LNCaP clone FGC (cell line): ENCODE measurements around the gene MYMK.

Experiments used
- DNase-seq: peaks from one replicate; pipeline ENCODE4 v3.0.0-alpha.2; 2011; ENCODE audit warnings: low read depth
- H3K4me3 ChIP-seq: 2 replicates; pipeline ENCODE4 v1.5.1; 2011; ENCODE audit warnings: mild to moderate bottlenecking, low read depth, low read length, control low read depth
- CTCF ChIP-seq: IDR thresholded peaks from 2 replicates; pipeline ENCODE4 v1.5.1; 2012; ENCODE audit warnings: mild to moderate bottlenecking; ENCODE audit not compliant: control insufficient read depth, insufficient read depth; ENCODE audit errors: extremely low read depth

Gene MYMK

GRCh38 chr9:133502112-133502511 is 22.6 kb downstream of the MYMK start:
- no peak overlapping the region for H3K4me3 ChIP-seq
- no peak for DNase-seq
- no peak for TF ChIP-seq CTCF

GRCh38 chr9:133499892-133500270 is 24.9 kb downstream of the MYMK start:
- no peak for TF ChIP-seq CTCF
- DNase-seq: no peak
- no peak overlapping the region for H3K4me3 ChIP-seq

- H3K4me3 ChIP-seq: no peak overlapping the region
- DNase-seq: no peak
- no peak for TF ChIP-seq CTCF
These were observed 25.4 kb downstream of the MYMK start for GRCh38 chr9:133499132-133499891.

GRCh38 chr9:133496861-133497842 is 27.6 kb downstream of the MYMK start:
- no peak for DNase-seq
- no peak overlapping the region for H3K4me3 ChIP-seq
- no peak for TF ChIP-seq CTCF

- no peak for TF ChIP-seq CTCF
- H3K4me3 ChIP-seq: no peak overlapping the region
- DNase-seq: no peak
These were observed 29.1 kb downstream of the MYMK start for GRCh38 chr9:133495327-133496293.

- no peak overlapping the region for H3K4me3 ChIP-seq
These were observed 30.0 kb downstream of the MYMK start for GRCh38 chr9:133494636-133495326.

More at GRCh38 chr9:133494636-133495326, 30.0 kb downstream of the MYMK start:
- no peak for TF ChIP-seq CTCF
- DNase-seq: no peak
